ENCODE data around the gene BCAS3. TPM values are rescaled to one million over a fixed set of nuclear protein-coding genes. Genes with fewer than 3 reads are reported as not detected.
"Not testable (repeated sequence)": the region's sequence is repeated elsewhere in the genome, so short reads cannot be mapped to it uniquely, and the experiment has no call there.

BCAS3 gene
- total RNA-seq, 1 experiment from 2014 or later = 26.6 TPM

DNA sequence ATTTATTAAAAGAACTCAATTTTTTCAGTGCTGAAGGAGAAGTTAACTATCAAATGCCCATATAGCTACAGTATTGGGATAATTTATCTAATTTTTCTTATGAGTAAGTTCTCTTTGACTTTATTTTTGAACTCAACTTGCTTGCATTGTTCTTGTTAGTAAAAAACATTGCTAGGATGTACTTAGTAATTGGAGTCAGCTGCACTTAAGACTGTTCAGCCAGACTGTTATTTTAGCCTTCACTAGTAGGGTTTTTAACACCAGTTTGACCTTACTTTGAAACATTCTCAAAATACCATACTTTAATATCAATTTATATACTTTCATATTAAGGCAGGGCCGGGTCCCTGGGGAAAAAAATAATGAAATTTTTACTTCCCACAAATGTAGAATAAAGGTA lies 465.4 kb downstream of the BCAS3 start:
- DNase-seq (ENCODE audit: extremely low read depth, low read depth) = no peak

- DNase-seq (ENCODE audit: extremely low read depth, low read depth) = no peak
Measured at GRCh38 chr17:61144137-61144536, 466.5 kb downstream of the BCAS3 start.

- DNase-seq (ENCODE audit: extremely low read depth, low read depth) = no peak
Measured at GRCh38 chr17:61144617-61145564, 467.2 kb downstream of the BCAS3 start.

DNA sequence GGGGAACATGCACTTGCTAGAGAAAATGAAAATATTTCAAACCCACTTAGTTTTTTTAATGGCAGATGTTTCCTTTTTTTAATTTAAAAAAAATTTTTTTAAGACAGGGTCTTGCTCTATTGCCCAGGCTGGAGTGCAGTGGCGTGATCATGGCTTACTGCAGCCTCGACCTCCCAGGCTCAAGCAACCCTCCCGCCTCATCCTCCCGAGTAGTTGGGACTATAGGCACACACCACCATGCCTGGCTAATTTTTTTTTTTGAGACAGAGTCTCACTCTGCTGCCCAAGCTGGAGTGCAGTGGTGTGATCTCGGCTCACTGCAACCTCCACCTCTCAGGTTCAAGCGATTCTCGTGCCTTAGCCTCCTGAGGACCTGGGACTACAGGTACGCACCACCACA lies 469.2 kb downstream of the BCAS3 start:
- not testable (repeated sequence) for DNase-seq (ENCODE audit: extremely low read depth, low read depth)

- no peak for DNase-seq (ENCODE audit: extremely low read depth, low read depth)
Measured at GRCh38 chr17:61149106-61149825, 471.6 kb downstream of the BCAS3 start.

GRCh38 chr17:61149862-61150362 lies 472.3 kb downstream of the BCAS3 start:
- DNase-seq (ENCODE audit: extremely low read depth, low read depth) = no peak

DNA sequence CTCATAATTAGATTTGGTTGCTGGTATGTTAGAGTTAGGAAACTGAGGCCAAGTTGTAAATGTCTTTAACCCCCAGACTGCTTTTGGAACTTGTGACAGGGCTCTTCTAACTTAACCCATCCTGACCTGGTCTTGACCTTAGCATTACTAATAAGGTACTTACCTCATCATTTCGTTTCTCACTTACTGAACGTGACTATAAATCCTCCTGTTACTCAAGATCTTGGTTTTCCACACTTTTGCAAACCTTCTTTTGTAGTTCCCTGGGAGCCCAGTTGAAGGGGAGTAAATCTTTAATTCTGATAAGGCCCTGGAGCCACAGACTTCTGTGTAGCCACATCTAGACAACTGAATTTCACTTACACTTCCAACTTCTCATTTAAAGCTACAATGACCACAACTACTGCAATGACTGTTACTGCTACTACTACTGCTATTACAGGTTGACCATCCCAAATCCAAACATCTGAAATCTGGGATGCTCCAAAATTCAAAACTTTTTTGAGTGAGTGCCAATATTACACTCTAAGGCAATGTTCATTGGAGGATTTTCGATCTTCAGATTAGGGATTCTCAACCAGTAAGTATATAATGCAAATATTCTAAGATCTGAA lies 473.1 kb downstream of the BCAS3 start:
- DNase-seq (ENCODE audit: extremely low read depth, low read depth) = no peak

- no peak for DNase-seq (ENCODE audit: extremely low read depth, low read depth)
Measured at GRCh38 chr17:61152898-61153297, 475.2 kb downstream of the BCAS3 start.

GRCh38 chr17:61155590-61156237 lies 478.1 kb downstream of the BCAS3 start:
- no peak for DNase-seq (ENCODE audit: extremely low read depth, low read depth)

GRCh38 chr17:61157246-61157886 lies 479.7 kb downstream of the BCAS3 start:
- peak; percentile 71 for DNase-seq (ENCODE audit: extremely low read depth, low read depth)

- DNase-seq (ENCODE audit: extremely low read depth, low read depth) = peak; percentile 50
Measured at GRCh38 chr17:61158376-61158775, 480.7 kb downstream of the BCAS3 start.

DNA sequence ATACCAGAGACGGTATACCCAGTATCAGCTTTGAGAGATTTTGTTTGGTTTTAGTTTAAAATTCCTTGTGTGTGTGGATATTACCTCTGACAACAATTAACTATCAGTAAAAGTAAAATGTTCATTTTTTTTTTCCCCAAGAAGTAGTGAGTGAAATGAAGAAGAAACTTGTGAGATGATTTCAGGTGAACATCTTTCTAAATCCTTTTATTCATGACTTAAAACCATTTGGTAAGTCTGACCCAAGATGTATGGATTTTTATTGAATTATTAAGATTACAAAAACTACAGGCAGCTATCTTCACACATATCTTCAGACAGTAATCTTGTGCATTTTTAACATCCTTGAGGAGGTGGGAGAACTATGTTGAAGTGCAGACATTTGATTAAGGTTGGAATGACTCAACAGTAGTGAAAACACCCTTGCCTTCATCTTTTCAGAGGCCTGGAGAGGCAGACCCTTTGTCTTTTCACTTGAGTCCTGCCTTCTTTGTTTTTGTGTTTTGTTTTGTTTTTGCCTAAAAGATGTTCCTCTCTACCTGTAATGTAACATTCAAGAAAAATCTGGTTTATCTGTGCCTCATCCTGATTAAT lies 481.7 kb downstream of the BCAS3 start:
- DNase-seq (ENCODE audit: extremely low read depth, low read depth) = no peak

- DNase-seq (ENCODE audit: extremely low read depth, low read depth) = no peak
Measured at GRCh38 chr17:61160204-61160603, 482.6 kb downstream of the BCAS3 start.

GRCh38 chr17:61160789-61161445 lies 483.3 kb downstream of the BCAS3 start:
- DNase-seq (ENCODE audit: extremely low read depth, low read depth) = no peak

DNA sequence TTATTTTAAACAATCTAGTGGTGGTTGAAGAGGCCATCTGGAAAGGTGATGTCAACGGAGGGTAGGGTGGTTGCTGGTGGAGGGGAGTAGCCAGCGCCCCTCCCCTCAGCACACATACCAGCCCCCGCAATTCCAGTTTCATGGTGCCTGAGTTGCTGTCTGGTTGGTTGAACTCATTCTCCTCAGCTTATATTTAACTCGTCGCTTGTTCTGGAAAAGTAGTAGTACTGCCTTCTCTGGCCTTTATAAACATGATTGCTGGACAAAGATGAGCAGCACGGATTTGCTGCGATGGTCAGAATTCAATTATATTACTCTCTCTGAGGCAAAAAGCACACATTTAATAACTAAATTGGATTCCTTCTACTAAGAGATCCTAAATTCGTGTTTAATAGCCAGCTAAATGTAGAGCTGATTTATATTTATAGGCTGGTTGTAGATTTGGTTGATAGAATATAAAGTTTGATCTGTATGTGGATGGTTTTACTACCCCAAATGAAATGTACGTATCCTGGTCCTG lies 484.0 kb downstream of the BCAS3 start:
- DNase-seq (ENCODE audit: extremely low read depth, low read depth) = no peak

DNA sequence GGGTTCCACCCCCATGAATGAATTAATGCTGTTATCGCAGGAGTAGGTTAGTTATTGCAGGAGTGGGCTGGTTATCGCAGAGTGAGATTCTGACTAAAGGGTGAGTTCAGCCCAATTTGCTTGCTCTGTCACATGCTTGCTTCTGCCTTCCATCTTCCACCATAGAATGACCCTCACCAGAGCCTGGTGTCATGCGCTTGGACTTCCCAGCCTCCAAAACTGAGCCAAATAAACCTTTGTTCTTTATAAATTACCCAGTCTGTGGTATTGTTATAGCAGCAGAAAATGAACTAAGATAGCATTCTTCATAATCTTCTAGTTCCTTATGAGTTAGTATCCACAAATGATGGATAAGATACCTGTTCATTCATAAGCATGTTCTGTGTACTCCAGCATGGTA lies 486.9 kb downstream of the BCAS3 start:
- no peak for DNase-seq (ENCODE audit: extremely low read depth, low read depth)

DNA sequence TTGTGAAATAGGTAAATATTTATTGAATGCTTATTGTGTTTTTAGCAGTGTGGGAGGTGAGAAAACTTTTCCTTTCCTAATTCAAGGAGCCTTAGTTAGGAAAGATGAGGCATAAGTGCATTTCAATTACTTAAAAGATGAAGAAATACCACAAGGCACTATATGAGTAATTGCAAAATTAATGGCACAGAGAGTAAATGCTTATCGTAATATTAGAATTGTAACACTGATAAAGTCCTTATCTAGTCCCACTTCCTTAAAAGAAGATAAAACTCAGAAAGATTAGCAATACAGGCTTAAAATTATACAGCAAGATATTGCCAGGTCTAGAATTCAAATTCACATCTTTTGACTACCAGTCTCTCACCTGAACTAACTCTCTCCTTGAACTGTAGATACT lies 489.4 kb downstream of the BCAS3 start:
- no peak for DNase-seq (ENCODE audit: extremely low read depth, low read depth)

- no peak for DNase-seq (ENCODE audit: extremely low read depth, low read depth)
Measured at GRCh38 chr17:61168506-61168905, 490.9 kb downstream of the BCAS3 start.

DNA sequence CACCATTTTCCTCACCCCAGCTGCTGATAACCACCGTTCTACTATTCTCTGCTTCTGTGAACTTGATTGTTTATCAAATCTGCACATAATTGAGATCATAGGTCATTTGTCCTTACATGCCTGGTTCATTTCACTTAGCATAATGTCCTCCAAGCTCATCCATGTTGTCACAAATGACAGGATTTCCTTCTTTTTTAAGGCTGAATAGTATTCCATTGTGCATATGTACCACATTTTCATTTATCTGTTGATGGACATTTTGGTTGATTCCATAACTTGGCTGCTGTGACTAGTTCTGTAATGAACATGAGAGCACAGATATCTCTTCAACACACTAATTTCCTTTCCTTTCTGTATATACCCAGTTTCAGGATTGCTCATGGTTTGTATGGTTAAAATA lies 496.7 kb downstream of the BCAS3 start:
- no peak for DNase-seq (ENCODE audit: extremely low read depth, low read depth)

Data from NCI-H460 (cell line).